ENCODE results near the gene MS4A4A. TPM values are rescaled to one million over a fixed set of nuclear protein-coding genes. Genes with fewer than 3 reads are reported as not detected.

Gene MS4A4A
- total RNA-seq, 1 donor from 2014 or later, result not detected

DNA sequence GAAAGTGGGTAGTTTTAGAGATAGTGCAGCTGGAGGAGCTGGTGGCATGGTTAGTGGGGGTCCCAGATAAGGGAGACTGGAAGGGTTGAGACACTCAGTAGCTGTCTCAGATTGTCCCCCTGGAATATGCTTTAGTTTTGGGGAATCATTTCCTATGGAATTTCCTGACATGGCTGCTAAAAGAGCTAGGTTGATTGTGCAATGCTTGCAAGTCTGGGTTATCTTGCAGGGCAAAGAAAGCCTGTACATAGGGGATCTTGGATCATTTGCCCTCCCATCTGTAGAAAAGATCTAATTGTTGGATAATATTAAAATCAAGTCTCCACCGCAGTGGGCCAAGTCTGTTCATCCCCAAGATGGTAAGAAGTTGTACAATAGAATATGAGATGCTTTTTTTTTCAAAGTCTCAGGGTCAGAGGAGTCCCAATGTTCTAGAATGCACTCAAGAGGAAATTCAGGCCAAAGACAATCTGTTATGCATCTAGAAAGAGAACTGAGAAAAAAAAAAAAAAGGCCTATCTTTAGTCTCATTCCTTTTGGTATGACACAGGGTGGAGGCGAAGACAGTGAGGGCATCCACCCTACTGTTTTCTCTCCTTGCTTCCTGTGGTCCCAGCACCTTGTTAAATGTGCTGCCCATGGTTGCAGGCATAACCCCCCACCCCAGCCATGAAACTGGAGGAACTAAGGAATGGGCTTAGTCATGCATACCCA, 66.8 kb downstream of the MS4A4A start:
- no peak for DNase-seq (ENCODE audit: low read depth in 2 of 2)

DNA sequence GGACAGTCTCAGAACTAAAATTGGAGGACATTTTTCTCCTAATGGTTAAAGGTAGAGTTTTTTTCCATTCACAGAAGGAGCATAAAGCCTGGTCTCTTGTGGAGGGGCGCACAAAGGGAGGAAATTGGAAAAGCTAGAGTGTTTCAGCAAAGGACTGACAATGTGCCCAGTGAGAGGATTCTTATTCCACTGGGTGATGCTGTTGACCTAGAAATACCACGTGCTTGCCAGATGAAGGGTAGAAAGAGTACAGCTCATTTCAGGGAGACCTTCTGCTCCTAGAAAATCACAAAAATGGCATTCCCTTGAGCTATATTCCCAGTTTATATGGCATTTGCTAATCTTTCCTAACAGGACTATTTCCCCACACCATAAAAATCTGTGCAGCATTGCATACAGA, 67.7 kb downstream of the MS4A4A start:
- no peak for DNase-seq (ENCODE audit: low read depth in 2 of 2)

DNA sequence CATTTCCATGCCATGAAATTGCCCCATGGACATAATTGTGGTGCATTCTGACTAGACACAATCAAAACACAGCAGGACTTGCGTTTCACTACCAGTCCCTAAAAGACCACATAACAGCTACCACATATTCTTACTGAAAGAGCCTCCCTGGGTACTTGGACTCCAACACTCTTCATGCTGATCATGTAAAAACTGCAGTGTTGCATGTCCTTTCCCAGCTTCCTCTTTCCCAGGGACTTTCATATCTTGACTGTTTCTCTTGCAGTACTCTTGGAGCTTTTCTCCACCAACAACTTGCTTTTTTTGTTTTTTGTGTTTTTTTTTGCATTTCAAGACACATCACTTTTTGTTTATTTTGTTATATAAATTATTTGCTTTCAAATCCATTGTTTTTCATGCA, 69.5 kb downstream of the MS4A4A start:
- DNase-seq (ENCODE audit: low read depth in 2 of 2), result no peak

DNA sequence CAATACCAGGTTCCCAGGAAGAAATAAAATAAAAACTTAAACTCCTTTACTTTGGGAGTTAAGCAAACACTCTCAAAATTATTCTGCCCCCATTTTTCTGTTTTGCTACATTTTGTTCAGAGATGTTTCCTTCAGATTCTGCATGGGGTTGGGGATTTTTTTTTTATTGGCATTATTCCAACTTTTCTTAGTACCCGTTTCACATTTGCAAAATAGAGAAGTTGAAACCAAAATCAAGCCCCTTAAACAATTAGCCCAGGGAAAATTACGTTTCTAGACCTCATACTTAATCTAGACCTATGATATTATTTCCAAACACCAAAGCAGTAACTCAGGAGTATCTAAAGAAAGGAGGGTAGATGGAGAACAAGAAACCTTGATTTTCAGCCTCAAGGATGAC, 77.3 kb downstream of the MS4A4A start:
- no peak for DNase-seq (ENCODE audit: low read depth in 2 of 2)

Other genes starting within 250 kb of the MS4A4A start
- not detected in 2 replicates for gene OOSP2, start 240.3 kb upstream of the MS4A4A start, total RNA-seq
- not detected in 2 replicates for gene MS4A3, start 224.0 kb upstream of the MS4A4A start, total RNA-seq
- not detected in 2 replicates for gene MS4A2, start 192.0 kb upstream of the MS4A4A start, total RNA-seq
- 0.26 and 0.63 TPM in 2 replicates for gene MS4A6A, start 97.6 kb upstream of the MS4A4A start, total RNA-seq
- not detected in 2 replicates for gene MS4A4E, start 37.5 kb upstream of the MS4A4A start, total RNA-seq
- gene MS4A6E, start 46.6 kb downstream of the MS4A4A start, total RNA-seq, result not detected in 2 replicates
- not detected in 2 replicates for gene MS4A7, start 97.9 kb downstream of the MS4A4A start, total RNA-seq
- not detected in 2 replicates for gene MS4A14, start 115.8 kb downstream of the MS4A4A start, total RNA-seq
- not detected in 2 replicates for gene MS4A5, start 148.9 kb downstream of the MS4A4A start, total RNA-seq
- gene MS4A1, start 175.2 kb downstream of the MS4A4A start, total RNA-seq, result under 0.01 TPM in 1 of 2 replicates, not detected in the other
- gene MS4A12, start 212.1 kb downstream of the MS4A4A start, total RNA-seq, result not detected in 2 replicates
- gene MS4A13, start 234.7 kb downstream of the MS4A4A start, total RNA-seq, result not detected in 2 replicates